OCI-LY7 (cell line): ENCODE measurements around the gene PPM1L. TPM values are rescaled to one million over a fixed set of nuclear protein-coding genes. Genes with fewer than 3 reads are reported as not detected.

Source experiments
- BruUV-seq: library from RNA; stranded (reverse); fragments of 400-500 nt; replicated peaks from 2 replicates; lab custom pipeline; 2021; lab: Mats Ljungman, UMichigan
- CTCF ChIA-PET: fragments of 300-600 bp; sonication (Branson Sonifier 250); formaldehyde crosslinking; loops from one replicate; lab custom pipeline; 2022; ENCODE audit warnings: antibody characterized with exemption; ENCODE audit not compliant: unreplicated experiment; lab: Charles Lee
- POLR2A ChIA-PET: fragments of 300-600 bp; sonication (Branson Sonifier 250); formaldehyde crosslinking; loops from one replicate; lab custom pipeline; 2022; ENCODE audit warnings: antibody characterized with exemption; lab: Charles Lee
- DNase-seq: peaks from one replicate; pipeline ENCODE4 v3.0.0-alpha.2; 2015; ENCODE audit warnings: low spot score
- H2AFZ ChIP-seq: fragments of 200-600 bp; sonication (generic), shearing (Covaris generic); 2 replicates; pipeline ENCODE4 v1.6.1; 2014; ENCODE audit warnings: mild to moderate bottlenecking, antibody characterized with exemption, low read length, moderate library complexity
- H3K27ac ChIP-seq: fragments of 200-600 bp; sonication (generic); 2 replicates; pipeline ENCODE4 v1.5.1; 2014; ENCODE audit warnings: mixed run types, low read depth, mild to moderate bottlenecking, moderate library complexity, low read length, inconsistent platforms; ENCODE audit not compliant: poor library complexity, severe bottlenecking
- H3K36me3 ChIP-seq: fragments of 200-600 bp; sonication (generic); 2 replicates; pipeline ENCODE4 v1.6.1; 2014; ENCODE audit warnings: mild to moderate bottlenecking, antibody characterized with exemption, low read length, moderate library complexity, mixed read lengths; ENCODE audit not compliant: insufficient read depth
- H3K4me1 ChIP-seq: fragments of 200-600 bp; sonication (generic); 2 replicates; pipeline ENCODE4 v1.5.1; 2014; ENCODE audit warnings: mild to moderate bottlenecking, low read length; ENCODE audit not compliant: insufficient read depth, poor library complexity, severe bottlenecking
- H3K4me2 ChIP-seq: fragments of 200-600 bp; sonication (generic); 2 replicates; pipeline ENCODE4 v1.6.1; 2014; ENCODE audit warnings: mild to moderate bottlenecking, low read length
- H3K4me3 ChIP-seq: fragments of 200-600 bp; sonication (generic); 2 replicates; pipeline ENCODE4 v1.5.1; 2014; ENCODE audit warnings: mild to moderate bottlenecking, low read depth, low read length; ENCODE audit not compliant: poor library complexity, severe bottlenecking
- H3K79me2 ChIP-seq: fragments of 200-600 bp; sonication (generic); 2 replicates; pipeline ENCODE4 v1.6.1; 2016; ENCODE audit warnings: low read depth, mild to moderate bottlenecking, low read length, moderate library complexity, mixed read lengths; ENCODE audit not compliant: insufficient read depth
- H3K9me2 ChIP-seq: fragments of 200-600 bp; sonication (generic); 2 replicates; pipeline ENCODE4 v1.6.1; 2016; ENCODE audit warnings: mild to moderate bottlenecking, low read length, mixed read lengths; ENCODE audit not compliant: insufficient read depth
- H3K9me3 ChIP-seq: fragments of 200-600 bp; sonication (generic); 2 replicates; pipeline ENCODE4 v1.6.1; 2014; ENCODE audit warnings: mild to moderate bottlenecking, mixed run types, low read length, mixed read lengths
- H4K20me1 ChIP-seq: fragments of 200-600 bp; sonication (generic); 2 replicates; pipeline ENCODE4 v1.6.1; 2014; ENCODE audit warnings: mild to moderate bottlenecking, antibody characterized with exemption, low read length, moderate library complexity, mixed read lengths; ENCODE audit not compliant: insufficient read depth
- CTCF ChIP-seq: fragments of 200-600 bp; sonication (generic); conservative IDR thresholded peaks from 2 replicates; pipeline ENCODE4 v1.5.1; 2014; ENCODE audit warnings: mild to moderate bottlenecking, antibody characterized with exemption, low read length, moderate library complexity, mixed read lengths
- EZH2phosphoT487 ChIP-seq: fragments of 200-600 bp; sonication (generic); IDR thresholded peaks from 2 replicates; pipeline ENCODE4 v1.6.1; 2018; ENCODE audit warnings: low read depth, borderline replicate concordance, mild to moderate bottlenecking, mixed run types, antibody characterized with exemption, low read length, moderate library complexity, mixed read lengths
- intact Hi-C: fragments of 100-400 bp; cut with micrococcal nuclease; formaldehyde crosslinking; loops from one replicate; pipeline ENCODE4 v1.10.0; 2022; ENCODE audit not compliant: unreplicated experiment
- total RNA-seq, 2 experiments: library from RNA; depleted of rRNA in 1 of 2; stranded (reverse); fragments of >200 nt in 1 of 2; shearing (Covaris generic) in 1 of 2; gene quantifications; 2 replicates each; pipeline ENCODE4 v1.2.3, GENCODE V29; 2014 to 2022

PPM1L gene
- total RNA-seq, 2 experiments from 2014 or later: 10.3 to 14.7 TPM

GRCh38 chr3:160820430-160820829 lies 64.4 kb downstream of the PPM1L start:
- CTCF ChIA-PET: no interaction called here
- DNase-seq: no peak
- Histone ChIP-seq H3K79me2 (no peaks in the 10 kb centered on the region), H3K4me3 (no peak overlapping the region), H3K27ac (no peak overlapping the region), H3K4me1 (no peaks in the 10 kb centered on the region), H3K9me2 (no peaks in the 10 kb centered on the region), H3K9me3 (no peaks in the 10 kb centered on the region), H2AFZ (no peak overlapping the region), H4K20me1 (no peaks in the 10 kb centered on the region), H3K4me2 (no peak overlapping the region), H3K36me3 (no peaks in the 10 kb centered on the region)
- no TSS peak for BruUV-seq
- TF ChIP-seq EZH2phosphoT487: no peak
- TF ChIP-seq CTCF: no peak
- POLR2A ChIA-PET: interaction anchor here (0.7 kb wide), 1 partner anchor 538 kb away, joined by 3 read pairs; no protein-coding TSS in a partner anchor
- intact Hi-C loops: no loop called here

DNA sequence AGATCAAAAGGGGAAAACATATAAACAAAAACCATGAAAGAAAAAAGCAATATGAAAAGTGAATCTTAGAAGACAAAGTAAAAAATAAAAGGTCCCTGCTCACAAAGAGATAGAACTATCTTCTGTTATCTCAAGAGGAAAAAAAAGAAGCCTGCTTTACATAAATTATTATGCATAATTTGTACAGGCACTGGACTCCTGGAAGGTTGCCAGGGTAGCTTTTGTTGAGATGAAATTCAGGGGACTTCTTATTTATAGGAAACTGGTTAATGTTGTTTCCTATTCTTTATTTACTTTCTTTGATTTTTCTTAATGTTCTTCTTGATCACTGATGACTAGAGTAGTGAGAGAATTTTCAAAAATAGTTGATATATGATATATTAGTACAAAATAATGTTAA lies 66.9 kb downstream of the PPM1L start:
- Histone ChIP-seq H3K79me2 (no peaks in the 10 kb centered on the region), H3K4me1 (no peaks in the 10 kb centered on the region), H3K9me3 (no peaks in the 10 kb centered on the region), H3K9me2 (no peaks in the 10 kb centered on the region), H3K27ac (no peak overlapping the region), H4K20me1 (no peaks in the 10 kb centered on the region), H3K4me3 (no peak overlapping the region), H3K4me2 (no peak overlapping the region), H2AFZ (no peak overlapping the region), H3K36me3 (no peaks in the 10 kb centered on the region)
- no peak for DNase-seq
- TF ChIP-seq EZH2phosphoT487 (no peak), CTCF (no peak)
- CTCF ChIA-PET: no interaction called here
- intact Hi-C loops: no loop called here
- BruUV-seq: no TSS peak
- POLR2A ChIA-PET: interaction anchor here (0.6 to 1.0 kb wide), 3 partner anchors 11 to 15 kb away, joined by 3 read pairs; no protein-coding TSS in a partner anchor

- no peak for TF ChIP-seq EZH2phosphoT487
- TF ChIP-seq CTCF: no peak
- no peak for DNase-seq
- CTCF ChIA-PET: no interaction called here
- Histone ChIP-seq H3K9me3 (no peaks in the 10 kb centered on the region), H4K20me1 (no peaks in the 10 kb centered on the region), H3K4me3 (no peak overlapping the region), H3K9me2 (no peaks in the 10 kb centered on the region), H3K4me1 (no peaks in the 10 kb centered on the region), H3K4me2 (no peak overlapping the region), H3K27ac (no peak overlapping the region), H3K36me3 (no peaks in the 10 kb centered on the region), H2AFZ (no peak overlapping the region), H3K79me2 (no peaks in the 10 kb centered on the region)
- POLR2A ChIA-PET: interaction anchor here (1.1 kb wide), 1 partner anchor 26 kb away, joined by 4 read pairs; no protein-coding TSS in a partner anchor
- no TSS peak for BruUV-seq
- intact Hi-C loops: no loop called here
Observed at GRCh38 chr3:160825311-160825800, 69.3 kb downstream of the PPM1L start.
